NT2/D1 (cell line): ENCODE data around the gene WBP11.

Experiments used
- DNase-seq: peaks from one replicate; pipeline ENCODE4 v3.0.0-alpha.2; 2011; ENCODE audit warnings: low read depth, low spot score
- H3K27me3 ChIP-seq: 2 replicates; pipeline ENCODE4 v1.6.0; 2011; ENCODE audit warnings: mild to moderate bottlenecking; ENCODE audit not compliant: insufficient read length, insufficient read depth
- H3K36me3 ChIP-seq: 2 replicates; pipeline ENCODE4 v1.6.1; 2011; ENCODE audit warnings: mild to moderate bottlenecking, low read length, mixed read lengths; ENCODE audit not compliant: insufficient read depth, insufficient read length
- H3K4me1 ChIP-seq: 2 replicates; pipeline ENCODE4 v1.5.1; 2011; ENCODE audit not compliant: insufficient read depth, insufficient read length
- H3K4me3 ChIP-seq: 2 replicates; pipeline ENCODE4 v1.5.1; 2011; ENCODE audit warnings: low read depth; ENCODE audit not compliant: insufficient read length
- H3K9ac ChIP-seq: 2 replicates; pipeline ENCODE4 v1.6.0; 2011; ENCODE audit warnings: low read depth; ENCODE audit not compliant: insufficient read length
- H3K9me3 ChIP-seq: 2 replicates; pipeline ENCODE4 v1.5.1; 2011; ENCODE audit warnings: mild to moderate bottlenecking, low read length; ENCODE audit not compliant: insufficient read depth
- SUZ12 ChIP-seq: IDR thresholded peaks from 2 replicates; pipeline ENCODE4 v1.6.1; 2011; ENCODE audit not compliant: insufficient read length, insufficient read depth; ENCODE audit errors: extremely low read depth
- YY1 ChIP-seq: IDR thresholded peaks from 2 replicates; pipeline ENCODE4 v1.6.1; 2011; ENCODE audit not compliant: insufficient read length, insufficient read depth
- ZNF274 ChIP-seq: IDR thresholded peaks from 2 replicates; pipeline ENCODE4 v1.6.1; 2011; ENCODE audit warnings: mild to moderate bottlenecking, low read depth, low read length

Gene WBP11

GRCh38 chr12:14803011-14803829 lies at the start of gene WBP11, which contains the start of gene C12orf60:
Gene WBP11, minus strand, starts transcription at chr12:14803478. Its CDS starts 2,095 bp downstream, at chr12:14801383.
Gene C12orf60, plus strand, starts transcription at chr12:14803670. Its CDS starts 19,266 bp downstream, at chr12:14822936.
- peak within 1 kb of the TSS; percentile 97 for H3K9ac ChIP-seq
- H3K36me3 ChIP-seq: peaks cover 37% of the 10 kb centered on the region
- peak within 1 kb of the TSS; percentile 98 for H3K4me3 ChIP-seq
- H3K4me1 ChIP-seq: no peaks in the 10 kb centered on the region
- TF ChIP-seq YY1 (peak; percentile 90), ZNF274 (no peak)
- H3K27me3 ChIP-seq: no peaks in the 10 kb centered on the region
- H3K9me3 ChIP-seq: no peaks in the 10 kb centered on the region
- peak; percentile 100 for DNase-seq

GRCh38 chr12:14852880-14853279 lies 49.6 kb upstream of the WBP11 start:
- DNase-seq: no peak
- Histone ChIP-seq H3K27me3 (no peaks in the 10 kb centered on the region), H3K9me3 (no peaks in the 10 kb centered on the region), H3K9ac (no peak overlapping the region), H3K36me3 (no peaks in the 10 kb centered on the region), H3K4me3 (no peak overlapping the region), H3K4me1 (no peaks in the 10 kb centered on the region)
- no peak for TF ChIP-seq SUZ12
- no peak for TF ChIP-seq YY1
- no peak for TF ChIP-seq ZNF274

- H3K4me1 ChIP-seq: no peaks in the 10 kb centered on the region
- TF ChIP-seq ZNF274 (no peak), YY1 (no peak), SUZ12 (no peak)
- no peaks in the 10 kb centered on the region for H3K9me3 ChIP-seq
- no peak overlapping the region for H3K4me3 ChIP-seq
- no peaks in the 10 kb centered on the region for H3K36me3 ChIP-seq
- DNase-seq: no peak
- no peak overlapping the region for H3K9ac ChIP-seq
- no peaks in the 10 kb centered on the region for H3K27me3 ChIP-seq
Measured at GRCh38 chr12:14850929-14851663, 47.8 kb upstream of the WBP11 start.

GRCh38 chr12:14849661-14850060 lies 46.4 kb upstream of the WBP11 start:
- TF ChIP-seq YY1 (no peak), SUZ12 (no peak), ZNF274 (no peak)
- no peak overlapping the region for H3K9ac ChIP-seq
- no peak for DNase-seq
- H3K4me1 ChIP-seq: no peaks in the 10 kb centered on the region
- no peaks in the 10 kb centered on the region for H3K36me3 ChIP-seq
- no peaks in the 10 kb centered on the region for H3K9me3 ChIP-seq
- H3K4me3 ChIP-seq: no peak overlapping the region
- H3K27me3 ChIP-seq: no peaks in the 10 kb centered on the region

GRCh38 chr12:14846876-14847580 lies 43.8 kb upstream of the WBP11 start:
- H3K4me3 ChIP-seq: no peak overlapping the region
- no peak overlapping the region for H3K9ac ChIP-seq
- H3K4me1 ChIP-seq: no peaks in the 10 kb centered on the region
- no peaks in the 10 kb centered on the region for H3K27me3 ChIP-seq
- no peaks in the 10 kb centered on the region for H3K9me3 ChIP-seq
- TF ChIP-seq YY1: no peak
- TF ChIP-seq ZNF274: no peak
- no peak for TF ChIP-seq SUZ12
- DNase-seq: no peak
- H3K36me3 ChIP-seq: no peaks in the 10 kb centered on the region

- DNase-seq: no peak
- Histone ChIP-seq H3K4me3 (no peak overlapping the region), H3K4me1 (no peaks in the 10 kb centered on the region), H3K9ac (no peak overlapping the region), H3K36me3 (no peaks in the 10 kb centered on the region), H3K9me3 (no peaks in the 10 kb centered on the region), H3K27me3 (no peaks in the 10 kb centered on the region)
- TF ChIP-seq SUZ12 (no peak), ZNF274 (no peak), YY1 (no peak)
Measured at GRCh38 chr12:14846042-14846587, 42.8 kb upstream of the WBP11 start.
